PFSK-1 (cell line): ENCODE results near the gene ADAM17.

Source experiments
- POLR2AphosphoS5 ChIP-seq: IDR thresholded peaks from 2 replicates; pipeline ENCODE4 v1.6.1; 2012; ENCODE audit warnings: low read depth, mild to moderate bottlenecking, control low read depth, low read length, moderate library complexity
- REST ChIP-seq, 2 experiments: IDR thresholded peaks; 2 replicates each; pipeline versions ENCODE4 v1.6.1 to v1.8.0; 2011 to 2012; ENCODE audit warnings: low read depth in 2 of 2, low read length in 2 of 2, control low read depth in 1 of 2, inconsistent platforms in 1 of 2, mild to moderate bottlenecking in 1 of 2, moderate library complexity in 1 of 2; ENCODE audit not compliant: insufficient read depth in 1 of 2
- SIN3A ChIP-seq: IDR thresholded peaks from 2 replicates; pipeline ENCODE4 v1.6.1; 2012; ENCODE audit warnings: mild to moderate bottlenecking, low read length, moderate library complexity, borderline replicate concordance; ENCODE audit not compliant: insufficient read depth
- TAF1 ChIP-seq: IDR thresholded peaks from 2 replicates; pipeline ENCODE4 v1.6.1; 2012; ENCODE audit warnings: low read length, control low read depth, borderline replicate concordance; ENCODE audit not compliant: insufficient read depth

GRCh38 chr2:9508931-9509330 lies 46.7 kb downstream of the ADAM17 start:
- TF ChIP-seq POLR2AphosphoS5 (no peak), TAF1 (no peak), SIN3A (no peak), REST (IDR thresholded peaks at IDR 0.05; ENCODE audit: insufficient read depth in 1 of 2, low read depth in 2 of 2, low read length in 2 of 2) (no peak)
